Left cardiac atrium (tissue), 4 donors: ENCODE data around the gene ST7. TPM values are rescaled to one million over a fixed set of nuclear protein-coding genes. Genes with fewer than 3 reads are reported as not detected.

Source experiments
- ATAC-seq, 2 donors: fragments of 200-7000 bp; cut with Tn5 transposase; one replicate each; pipeline ENCODE4 v1.9.1; 2020; ENCODE audit warnings: mild to moderate bottlenecking in 2 of 2, moderate library complexity in 2 of 2
- DNase-seq: peaks from one replicate; pipeline ENCODE4 v3.0.0-alpha.2; 2020
- intact Hi-C, 2 donors: fragments of 100-400 bp; cut with DNase I; formaldehyde crosslinking; loops; one replicate each; pipeline versions ENCODE4 v1.14.1 to v1.15.1; 2022 to 2023
- total RNA-seq, 2 donors: library from RNA; stranded (reverse); fragmentation: NEBNext Ultra II Directional; extraction: Animal tissue kit (Norgen Biotek cat#: 25700); gene quantifications; one replicate each; pipeline ENCODE4 v1.2.1, GENCODE V29; 2021
- donor health status: DM: no; HTN: yes; CAD: no.
- donor health status: DM: no; HTN: yes; CAD: no; lungs with severe emphysema.
- donor health status: DM: yes; HTN: yes; CAD: no.
- donor health status: Dilated cardiomyopathy.

ST7 gene
- total RNA-seq, 2 donors from 2014 or later = 27.5 to 33.1 TPM

DNA sequence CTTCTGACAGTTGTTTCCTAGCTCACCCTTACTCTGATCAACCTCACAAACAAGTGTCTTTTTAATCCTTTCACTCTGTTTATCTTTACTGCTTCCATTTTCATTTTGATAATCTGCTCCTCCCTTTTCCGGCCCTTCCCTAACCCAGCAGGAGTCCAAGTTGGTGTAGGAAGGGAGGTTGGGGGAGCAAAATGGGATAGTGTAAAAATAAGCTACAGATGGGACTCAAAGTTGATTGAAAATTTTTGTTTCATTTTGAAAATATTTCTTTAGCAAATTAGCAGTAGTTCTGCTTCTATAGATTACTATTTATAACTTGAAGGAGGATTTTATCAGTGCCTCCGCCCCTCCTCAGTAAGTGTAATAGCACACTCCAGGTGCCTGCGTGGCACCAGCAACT, 257.6 kb downstream of the ST7 start:
- DNase-seq = no peak
- intact Hi-C loops = no loop called here
- no peak for ATAC-seq

- no peak for ATAC-seq
- intact Hi-C loops = no loop called here
Measured at GRCh38 chr7:117211614-117212013, 258.3 kb downstream of the ST7 start.

DNA sequence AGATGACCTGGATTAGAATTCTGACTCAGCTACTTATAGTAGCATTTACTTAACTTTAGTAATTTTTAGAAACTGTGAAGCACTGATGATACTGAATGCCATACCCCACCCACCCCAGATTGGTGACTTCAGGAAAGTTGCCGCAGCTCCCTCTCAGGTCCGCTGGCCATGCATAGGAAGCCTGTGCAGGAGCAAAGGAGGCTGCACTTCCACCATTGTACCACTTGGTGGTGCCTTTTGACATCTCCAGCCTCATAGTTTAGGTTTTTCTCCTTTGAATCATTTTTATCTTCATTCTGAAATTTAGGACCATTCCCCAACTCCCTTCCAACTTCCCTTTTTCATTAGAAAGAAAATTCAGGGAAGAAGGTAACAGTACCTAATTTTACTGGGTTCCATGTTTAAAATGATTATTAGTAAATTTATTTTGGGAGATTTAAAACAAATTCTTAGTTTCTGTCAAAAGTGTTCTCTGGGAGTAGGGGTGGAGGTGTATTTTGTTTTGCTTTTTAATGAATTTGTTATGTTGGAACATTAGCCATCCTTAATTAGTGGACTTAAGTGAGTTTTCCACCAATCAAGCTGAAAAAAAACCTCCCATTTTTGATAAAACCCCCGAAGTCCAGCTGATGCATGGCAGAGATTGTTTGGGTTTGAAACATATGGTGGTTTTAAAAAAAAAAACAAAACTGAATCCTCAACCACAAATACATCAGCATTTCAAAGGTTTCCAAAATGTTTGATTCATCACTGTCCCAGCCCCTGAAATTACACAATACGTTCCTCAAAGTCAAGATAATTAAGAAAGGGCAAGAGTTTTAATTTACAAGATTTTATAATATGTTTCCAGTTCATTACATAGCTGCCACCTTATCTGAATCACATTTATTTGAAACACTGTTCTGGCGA, 259.9 kb downstream of the ST7 start:
- intact Hi-C loops = no loop called here
- DNase-seq = peak; percentile 60
- peak; percentile 55 to 70 for ATAC-seq

More at GRCh38 chr7:117211614-117212013, 258.3 kb downstream of the ST7 start:
- DNase-seq = no peak

GRCh38 chr7:117216010-117216409, 262.7 kb downstream of the ST7 start:
- intact Hi-C loops = no loop called here
- DNase-seq (no peak), ATAC-seq (no peak)

GRCh38 chr7:117216436-117217069, 263.3 kb downstream of the ST7 start:
- DNase-seq = no peak
- intact Hi-C loops = no loop called here

GRCh38 chr7:117217106-117218035, 264.1 kb downstream of the ST7 start:
- DNase-seq (no peak), ATAC-seq (no peak)
- intact Hi-C loops = no loop called here

More at GRCh38 chr7:117216436-117217069, 263.3 kb downstream of the ST7 start:
- no peak for ATAC-seq

DNA sequence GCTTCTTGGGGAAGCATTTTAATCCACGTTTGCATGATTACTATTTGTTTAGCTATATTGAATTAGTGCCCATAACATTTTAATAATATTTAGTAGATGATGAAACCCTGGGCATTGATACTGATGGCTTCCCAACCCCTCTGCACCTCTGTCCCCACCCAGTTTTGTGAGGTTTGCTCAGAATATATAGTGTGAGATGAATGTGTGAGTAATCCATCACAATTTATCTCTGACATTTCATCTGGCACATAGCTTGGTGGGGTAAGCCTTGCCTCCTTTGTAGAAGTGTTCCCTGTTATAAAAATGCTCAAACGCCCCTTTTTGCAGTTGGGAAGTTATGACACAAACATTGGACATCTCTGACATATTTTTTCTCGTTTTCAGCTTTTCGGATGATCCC, 265.4 kb downstream of the ST7 start:
- DNase-seq = no peak
- intact Hi-C loops = no loop called here
- peak in 1 of 2 donors; percentile 70 for ATAC-seq

GRCh38 chr7:117219485-117219884, 266.2 kb downstream of the ST7 start:
- DNase-seq (no peak), ATAC-seq (peak in 1 of 2 donors; percentile 85)
- intact Hi-C loops = no loop called here

DNA sequence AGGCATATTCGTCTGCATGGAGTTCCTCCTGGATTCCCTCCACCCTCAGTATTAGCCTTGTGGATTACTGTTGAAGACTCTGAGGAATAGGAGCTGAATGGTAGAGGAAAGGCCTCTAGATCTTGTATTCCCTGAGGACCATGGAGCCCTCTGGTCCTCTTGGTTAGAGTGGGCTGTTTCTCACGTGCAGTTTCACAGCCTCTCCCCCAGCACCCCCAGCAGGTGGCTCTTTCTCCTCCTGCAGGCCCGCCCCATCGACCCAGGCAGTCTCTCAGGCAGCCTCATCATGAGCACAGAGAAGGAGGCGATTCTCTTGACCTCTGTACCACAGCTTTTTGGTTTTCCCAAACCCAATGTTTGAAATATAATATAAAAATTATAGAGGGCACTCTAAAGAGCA, 267.5 kb downstream of the ST7 start:
- no peak for DNase-seq
- intact Hi-C loops = no loop called here
- no peak for ATAC-seq

DNA sequence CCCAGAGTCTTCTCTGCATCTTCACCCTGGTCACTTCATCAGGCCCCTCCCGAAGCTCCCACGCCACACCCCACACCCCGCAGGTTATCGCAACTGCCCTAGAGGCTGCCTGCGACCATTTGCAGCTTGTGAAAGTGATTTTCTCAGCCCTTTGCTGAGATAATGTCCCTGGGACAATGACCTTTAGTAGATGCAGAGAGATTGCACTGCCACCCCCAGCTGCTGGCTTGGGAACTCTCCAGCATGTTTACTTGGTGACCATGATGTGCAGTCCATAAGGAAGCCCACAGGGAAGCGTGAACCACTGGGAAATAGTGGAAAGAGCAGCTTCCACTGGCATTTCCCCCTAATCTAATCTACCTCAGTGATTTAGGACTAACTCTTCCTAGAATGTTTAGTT, 272.2 kb downstream of the ST7 start:
- no peak for DNase-seq
- intact Hi-C loops = no loop called here
- no peak for ATAC-seq

GRCh38 chr7:117227091-117227490, 273.8 kb downstream of the ST7 start:
- ATAC-seq (peak; percentile 50 to 91), DNase-seq (peak; percentile 28)
- intact Hi-C loops = no loop called here

- intact Hi-C loops = no loop called here
- no peak for DNase-seq
- ATAC-seq = peak in 1 of 2 donors; percentile 15
Measured at GRCh38 chr7:117229350-117229749, 276.0 kb downstream of the ST7 start.

DNA sequence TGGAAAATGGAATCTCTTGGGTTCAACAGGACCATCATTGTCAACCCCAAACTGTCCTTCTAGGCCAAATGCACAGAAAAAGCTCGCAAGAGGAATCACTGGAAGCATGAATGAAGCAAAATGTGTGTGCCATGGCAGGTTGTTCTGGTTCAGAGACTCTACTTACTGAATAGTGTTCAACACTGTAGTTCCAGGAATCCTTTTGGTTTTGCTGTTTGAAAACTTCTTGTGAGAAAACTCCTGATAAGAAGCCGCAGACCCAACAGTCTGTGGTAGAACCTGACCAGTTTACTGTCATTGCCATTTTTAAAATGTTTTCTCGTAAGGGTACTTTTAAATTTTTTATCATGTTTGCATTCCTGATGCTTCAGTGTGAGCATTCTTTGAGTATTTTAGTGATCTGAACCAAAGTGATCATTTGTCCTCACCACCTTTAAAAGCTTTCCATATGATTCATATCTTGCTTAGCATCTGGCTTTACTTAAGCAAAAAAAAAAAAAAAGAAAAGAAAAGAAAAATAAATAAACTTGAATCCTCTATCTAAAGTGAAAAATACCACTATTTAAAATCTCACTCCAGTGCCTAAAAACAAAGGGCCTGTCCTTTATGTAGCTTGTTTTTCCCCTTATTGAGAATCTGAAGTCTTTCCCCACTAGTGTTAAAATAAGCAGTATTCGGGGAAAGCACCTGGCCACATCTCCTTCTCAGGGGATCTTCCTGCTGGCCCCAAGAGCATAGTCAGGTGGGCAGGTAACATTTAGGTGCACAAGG, 277.2 kb downstream of the ST7 start:
- ATAC-seq (no peak), DNase-seq (no peak)
- intact Hi-C loops = no loop called here

GRCh38 chr7:117231047-117231359, 277.7 kb downstream of the ST7 start:
- intact Hi-C loops = no loop called here
- no peak for DNase-seq
- no peak for ATAC-seq

DNA sequence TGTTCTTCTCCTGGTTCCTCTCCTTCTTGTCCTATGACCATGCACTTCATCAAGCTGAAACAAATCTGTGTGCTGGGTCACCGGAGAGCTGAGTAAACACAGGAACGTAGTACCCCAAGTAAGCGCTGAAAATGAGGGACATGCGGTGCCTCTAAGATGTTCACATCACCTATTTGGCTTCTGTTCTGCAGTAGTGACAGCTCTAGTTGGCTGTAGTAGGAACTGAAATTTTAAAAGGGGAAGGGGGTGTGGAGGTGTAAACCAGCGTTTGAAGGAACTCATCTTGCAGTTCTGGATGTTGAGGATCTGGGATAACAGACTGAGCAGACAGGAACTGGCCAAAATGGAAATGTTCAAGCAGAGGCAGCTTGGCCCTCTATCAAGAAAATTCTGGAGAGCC, 284.3 kb downstream of the ST7 start:
- intact Hi-C loops = no loop called here
- no peak for ATAC-seq

DNA sequence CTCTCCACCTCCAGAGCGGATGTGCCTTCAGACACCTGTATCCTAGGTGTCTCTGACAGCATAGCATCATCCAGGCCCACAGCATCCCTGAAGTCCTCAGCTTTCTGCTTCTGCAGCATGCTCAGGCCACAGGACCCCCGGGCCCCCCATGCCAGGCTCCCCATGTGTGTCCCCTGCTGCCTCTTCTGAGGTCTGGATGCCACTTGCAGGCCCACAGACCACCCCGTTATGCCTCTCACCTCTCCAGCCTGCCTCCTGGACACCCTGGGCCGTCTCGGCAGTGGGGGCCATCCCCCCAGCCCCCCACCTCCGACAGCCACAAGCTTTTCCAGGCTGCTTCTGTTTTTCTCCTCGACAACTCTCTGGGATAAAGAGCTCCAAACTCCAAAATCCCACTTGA, 285.2 kb downstream of the ST7 start:
- intact Hi-C loops = no loop called here
- ATAC-seq (no peak), DNase-seq (no peak)

More for the DNA sequence above, 284.3 kb downstream of the ST7 start:
- DNase-seq = no peak

DNA sequence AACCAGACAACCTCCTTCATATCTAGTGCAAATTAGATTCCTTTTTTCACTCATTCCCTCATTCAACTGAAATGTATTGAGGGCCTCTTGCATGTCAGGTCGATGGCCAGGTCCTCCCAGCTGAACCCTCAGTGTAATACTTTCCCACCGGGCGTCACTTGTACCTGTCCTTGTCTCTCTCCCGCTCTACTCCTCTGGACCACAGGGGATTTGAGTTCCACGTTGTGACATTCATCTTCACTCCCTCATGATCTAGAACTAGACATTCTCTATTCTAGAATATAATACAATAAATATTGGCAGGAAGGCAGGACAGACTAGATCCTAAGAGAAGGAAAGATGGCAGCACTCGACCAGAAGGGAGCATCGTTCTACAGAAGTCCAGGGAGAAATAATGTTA, 285.6 kb downstream of the ST7 start:
- DNase-seq (no peak), ATAC-seq (no peak)
- intact Hi-C loops = no loop called here

DNA sequence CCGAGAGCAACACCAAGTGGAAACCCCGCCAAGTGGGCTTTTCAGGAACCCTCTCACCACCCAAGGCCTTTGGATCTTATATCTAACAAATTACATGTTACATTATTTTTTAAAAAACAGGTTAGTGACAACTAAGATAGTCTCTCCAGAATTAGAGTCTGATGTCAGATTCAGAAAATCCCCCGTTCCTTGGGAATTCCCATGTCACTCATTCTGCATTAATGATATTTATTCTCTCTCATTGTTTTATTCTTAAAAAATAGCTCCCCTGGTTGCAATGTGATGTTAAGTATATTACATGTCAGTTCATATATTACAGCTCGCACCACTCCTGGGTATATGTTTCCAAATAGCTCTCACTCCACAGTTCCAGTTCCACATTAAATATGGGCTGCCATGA, 287.8 kb downstream of the ST7 start:
- DNase-seq (no peak), ATAC-seq (no peak)
- intact Hi-C loops = no loop called here

DNA sequence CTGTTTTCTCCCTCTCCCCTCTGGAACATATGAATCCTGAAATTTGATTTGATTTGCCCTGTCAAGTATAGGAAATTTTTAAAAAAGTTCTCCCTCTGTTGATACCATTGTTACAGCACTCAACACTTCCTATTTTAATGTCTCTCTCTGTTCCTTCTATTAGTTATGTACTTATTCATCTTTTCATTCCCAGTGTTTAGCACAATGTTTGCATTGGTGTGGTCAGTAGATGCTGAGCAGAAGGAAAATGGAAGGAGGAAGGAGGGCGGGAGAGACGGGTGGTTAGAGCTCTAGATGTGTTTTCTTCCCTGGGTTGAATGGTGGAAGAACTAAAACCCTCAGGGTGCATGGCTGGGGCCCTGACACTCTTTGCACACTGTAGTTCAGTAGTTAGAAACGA, 290.1 kb downstream of the ST7 start:
- ATAC-seq (no peak), DNase-seq (no peak)
- intact Hi-C loops = no loop called here
